ENCODE data around the gene USE1.

USE1 gene

GRCh38 chr19:17194608-17195007, 20.5 kb upstream of the USE1 start:
- H3K36me3 Mint-ChIP-seq = peaks cover 57 to 69% of the 10 kb centered on the region in 2 donors
- ATAC-seq (replicated peaks) (no peak), DNase-seq (no peak)
- H3K4me1 Mint-ChIP-seq = peaks cover 11 to 17% of the 10 kb centered on the region in 2 donors
- peak overlapping the region; percentile 76 for H3K27ac Mint-ChIP-seq
- H3K27me3 Mint-ChIP-seq = no peaks in the 10 kb centered on the region
- H3K9me3 Mint-ChIP-seq = no peaks in the 10 kb centered on the region
- H3K4me3 Mint-ChIP-seq = no peak overlapping the region

GRCh38 chr19:17195106-17195505, 20.1 kb upstream of the USE1 start:
- Mint-ChIP-seq H3K9me3 (no peaks in the 10 kb centered on the region), H3K27me3 (no peaks in the 10 kb centered on the region), H3K27ac (peak overlapping the region; percentile 37), H3K4me3 (no peak overlapping the region), H3K4me1 (peaks cover 11 to 17% of the 10 kb centered on the region in 2 donors), H3K36me3 (peaks cover 61 to 72% of the 10 kb centered on the region in 2 donors)
- DNase-seq (no peak), ATAC-seq (replicated peaks) (no peak)

GRCh38 chr19:17196610-17197009, 18.5 kb upstream of the USE1 start:
- ATAC-seq (replicated peaks) (no peak), DNase-seq (no peak)
- Mint-ChIP-seq H3K4me1 (peaks cover 7 to 17% of the 10 kb centered on the region in 2 donors), H3K27ac (peak overlapping the region; percentile 3), H3K9me3 (no peaks in the 10 kb centered on the region), H3K27me3 (no peaks in the 10 kb centered on the region), H3K36me3 (peaks cover 65 to 77% of the 10 kb centered on the region in 2 donors), H3K4me3 (no peak overlapping the region)

- ATAC-seq (replicated peaks) (no peak), DNase-seq (no peak)
- Mint-ChIP-seq H3K4me3 (no peak overlapping the region), H3K27ac (peak overlapping the region; percentile 38), H3K4me1 (peaks cover 12 to 20% of the 10 kb centered on the region in 2 donors), H3K27me3 (no peaks in the 10 kb centered on the region), H3K9me3 (no peaks in the 10 kb centered on the region), H3K36me3 (peaks cover 76 to 87% of the 10 kb centered on the region in 2 donors)
Observed at GRCh38 chr19:17197666-17198065, 17.5 kb upstream of the USE1 start.

- peak overlapping the region; percentile 52 for H3K27ac Mint-ChIP-seq
- H3K27me3 Mint-ChIP-seq = no peaks in the 10 kb centered on the region
- no peaks in the 10 kb centered on the region for H3K9me3 Mint-ChIP-seq
- H3K4me3 Mint-ChIP-seq = no peak overlapping the region
- H3K36me3 Mint-ChIP-seq = peaks cover 79 to 92% of the 10 kb centered on the region in 2 donors
- H3K4me1 Mint-ChIP-seq = peaks cover 14 to 20% of the 10 kb centered on the region in 2 donors
- ATAC-seq (replicated peaks) (no peak), DNase-seq (no peak)
Observed at GRCh38 chr19:17200408-17201079, 14.6 kb upstream of the USE1 start.

- DNase-seq (no peak), ATAC-seq (replicated peaks) (peak; percentile 29 to 30)
- Mint-ChIP-seq H3K4me1 (peaks cover 7 to 12% of the 10 kb centered on the region in 2 donors), H3K36me3 (peaks cover 72 to 82% of the 10 kb centered on the region in 2 donors), H3K27me3 (no peaks in the 10 kb centered on the region), H3K4me3 (no peak overlapping the region), H3K9me3 (no peaks in the 10 kb centered on the region), H3K27ac (peak overlapping the region; percentile 81)
Observed at GRCh38 chr19:17202249-17202648, 12.9 kb upstream of the USE1 start.

GRCh38 chr19:17202713-17203112, 12.4 kb upstream of the USE1 start:
- H3K4me1 Mint-ChIP-seq = peaks cover 7% of the 10 kb centered on the region in 2 donors
- H3K4me3 Mint-ChIP-seq = no peak overlapping the region
- no peaks in the 10 kb centered on the region for H3K27me3 Mint-ChIP-seq
- no peaks in the 10 kb centered on the region for H3K9me3 Mint-ChIP-seq
- ATAC-seq (replicated peaks) (no peak), DNase-seq (no peak)
- peaks cover 68 to 79% of the 10 kb centered on the region in 2 donors for H3K36me3 Mint-ChIP-seq
- peak overlapping the region; percentile 39 for H3K27ac Mint-ChIP-seq

GRCh38 chr19:17205237-17206140, 9.7 kb upstream of the USE1 start:
- DNase-seq = no peak
- peaks cover 4 to 5% of the 10 kb centered on the region in 2 donors for H3K9me3 Mint-ChIP-seq
- no peak overlapping the region for H3K4me3 Mint-ChIP-seq
- peak; percentile 72 to 78 for ATAC-seq (replicated peaks)
- peak overlapping the region; percentile 42 for H3K27ac Mint-ChIP-seq
- peaks cover 22% of the 10 kb centered on the region in 2 donors for H3K4me1 Mint-ChIP-seq
- no peaks in the 10 kb centered on the region for H3K27me3 Mint-ChIP-seq
- H3K36me3 Mint-ChIP-seq = peaks cover 64 to 74% of the 10 kb centered on the region in 2 donors

- no peaks in the 10 kb centered on the region for H3K27me3 Mint-ChIP-seq
- peaks cover 59 to 66% of the 10 kb centered on the region in 2 donors for H3K36me3 Mint-ChIP-seq
- ATAC-seq (replicated peaks) (no peak), DNase-seq (no peak)
- no peak overlapping the region for H3K4me3 Mint-ChIP-seq
- H3K27ac Mint-ChIP-seq = no peak overlapping the region
- H3K9me3 Mint-ChIP-seq = peaks cover 4 to 5% of the 10 kb centered on the region in 2 donors
- H3K4me1 Mint-ChIP-seq = peaks cover 22% of the 10 kb centered on the region in 2 donors
Observed at GRCh38 chr19:17206736-17207581, 8.2 kb upstream of the USE1 start.

GRCh38 chr19:17209126-17210036, 5.8 kb upstream of the USE1 start:
- H3K4me3 Mint-ChIP-seq = peak overlapping the region in 1 of 2 donors; percentile 55
- peak; percentile 33 for DNase-seq

GRCh38 chr19:17210296-17210695, 4.9 kb upstream of the USE1 start:
- Mint-ChIP-seq H3K36me3 (peaks cover 35 to 52% of the 10 kb centered on the region in 2 donors), H3K27me3 (no peaks in the 10 kb centered on the region), H3K4me1 (peaks cover 23 to 28% of the 10 kb centered on the region in 2 donors), H3K9me3 (peaks cover 4 to 5% of the 10 kb centered on the region in 2 donors), H3K4me3 (peak overlapping the region in 1 of 2 donors; percentile 22), H3K27ac (peak overlapping the region; percentile 71)
- DNase-seq = no peak
- peak; percentile 11 to 31 for ATAC-seq (replicated peaks)

More at GRCh38 chr19:17209126-17210036, 5.8 kb upstream of the USE1 start:
- H3K9me3 Mint-ChIP-seq = peaks cover 4 to 5% of the 10 kb centered on the region in 2 donors
- H3K27ac Mint-ChIP-seq = peak overlapping the region; percentile 57
- ATAC-seq (replicated peaks) = peak; percentile 40 to 43
- no peaks in the 10 kb centered on the region for H3K27me3 Mint-ChIP-seq
- H3K36me3 Mint-ChIP-seq = peaks cover 40 to 60% of the 10 kb centered on the region in 2 donors
- peaks cover 19 to 22% of the 10 kb centered on the region in 2 donors for H3K4me1 Mint-ChIP-seq

- H3K4me3 Mint-ChIP-seq = no peak overlapping the region
- ATAC-seq (replicated peaks) (no peak), DNase-seq (no peak)
- no peak overlapping the region for H3K27ac Mint-ChIP-seq
- peaks cover 36 to 55% of the 10 kb centered on the region in 2 donors for H3K36me3 Mint-ChIP-seq
- H3K4me1 Mint-ChIP-seq = peaks cover 23 to 41% of the 10 kb centered on the region in 2 donors
- no peaks in the 10 kb centered on the region for H3K27me3 Mint-ChIP-seq
- H3K9me3 Mint-ChIP-seq = peaks cover 4 to 5% of the 10 kb centered on the region in 2 donors
Observed at GRCh38 chr19:17211547-17212446, 3.4 kb upstream of the USE1 start.
